HepG2 (cell line): Measurements from ENCODE around the gene PDZD7. TPM values are rescaled to one million over a fixed set of nuclear protein-coding genes. Genes with fewer than 3 reads are reported as not detected.

ENCODE experiments used
- PPARG ChIP-seq: conservative IDR thresholded peaks from 2 replicates; pipeline ENCODE4 v1.6.1; 2016; ENCODE audit warnings: missing biosample characterization, missing genetic modification reagents
- SAP130 ChIP-seq: IDR thresholded peaks from 2 replicates; pipeline ENCODE4 v1.6.1; 2016; ENCODE audit warnings: low read depth
- SNAI1 ChIP-seq: sonication (generic); formaldehyde crosslinking; IDR thresholded peaks from 2 replicates; pipeline ENCODE4 v1.5.0; 2020; ENCODE audit warnings: mild to moderate bottlenecking, missing genetic modification reagents, borderline replicate concordance
- ZBTB38 ChIP-seq: sonication (generic); formaldehyde crosslinking; IDR thresholded peaks from 2 replicates; pipeline ENCODE4 v1.5.1; 2020; ENCODE audit warnings: mild to moderate bottlenecking, missing genetic modification reagents
- ZMYM3 ChIP-seq: sonication (generic); formaldehyde crosslinking; IDR thresholded peaks from 2 replicates; pipeline ENCODE4 v1.5.1; 2020; ENCODE audit warnings: mild to moderate bottlenecking, missing genetic modification reagents
- ZNF230 ChIP-seq: sonication (generic); formaldehyde crosslinking; IDR thresholded peaks from 2 replicates; pipeline ENCODE4 v1.4.0; 2020; ENCODE audit warnings: mild to moderate bottlenecking, missing genetic modification reagents
- ZNF234 ChIP-seq: sonication (generic); formaldehyde crosslinking; conservative IDR thresholded peaks from 2 replicates; pipeline ENCODE4 v1.5.1; 2020; ENCODE audit warnings: mild to moderate bottlenecking, missing genetic modification reagents
- ZNF441 ChIP-seq: sonication (generic); formaldehyde crosslinking; IDR thresholded peaks from 2 replicates; pipeline ENCODE4 v1.7.0; 2021; ENCODE audit warnings: missing genetic modification reagents, borderline replicate concordance
- ZNF510 ChIP-seq: sonication (generic); formaldehyde crosslinking; IDR thresholded peaks from 2 replicates; pipeline ENCODE4 v1.4.0; 2020; ENCODE audit warnings: low read depth, mild to moderate bottlenecking, missing genetic modification reagents
- ZSCAN22 ChIP-seq: sonication (generic); formaldehyde crosslinking; IDR thresholded peaks from 2 replicates; pipeline ENCODE4 v1.4.0; 2020; ENCODE audit warnings: mild to moderate bottlenecking, missing genetic modification reagents
- polyA plus RNA-seq, 8 experiments: library from polyadenylated mRNA; depleted of rRNA in 3 of 8; stranded (reverse) in 7 of 8; unstranded in 1 of 8; fragments of >200 nt; fragmentation: Illumina TruSeq in 4 of 8; extraction: Trizol in 4 of 8; gene quantifications; 2 replicates each; pipeline versions ENCODE4 v1.2.1 to v1.2.3, GENCODE V29; 2011 to 2016; ENCODE audit warnings: low read depth in 4 of 8, missing spikeins in 1 of 8, mixed read lengths in 1 of 8; ENCODE audit not compliant: insufficient read depth in 1 of 8
- total RNA-seq, 5 experiments: library from RNA; depleted of rRNA; stranded (reverse); fragments of >200 nt; fragmentation: Illumina TruSeq; extraction: Trizol; gene quantifications; 2 replicates each; pipeline ENCODE4 v1.2.3, GENCODE V29; 2016; ENCODE audit warnings: low read depth in 1 of 5
- TF ChIP-seq, protein P1 (sequence below): IDR thresholded peaks from 2 replicates; pipeline ENCODE4 v1.6.1; 2016; ENCODE audit warnings: low read depth
- TF ChIP-seq, protein P2 (sequence below): sonication (generic); formaldehyde crosslinking; IDR thresholded peaks from 2 replicates; pipeline ENCODE4 v1.8.0; 2022; ENCODE audit warnings: missing genetic modification reagents, mild to moderate bottlenecking, moderate library complexity, borderline replicate concordance

PDZD7 gene
- total and polyA plus RNA-seq, 2 of the 13 experiments (the other 11 are each of a cell fraction or from before 2014, with no cell fraction given), result 0.58 to 0.73 TPM

DNA sequence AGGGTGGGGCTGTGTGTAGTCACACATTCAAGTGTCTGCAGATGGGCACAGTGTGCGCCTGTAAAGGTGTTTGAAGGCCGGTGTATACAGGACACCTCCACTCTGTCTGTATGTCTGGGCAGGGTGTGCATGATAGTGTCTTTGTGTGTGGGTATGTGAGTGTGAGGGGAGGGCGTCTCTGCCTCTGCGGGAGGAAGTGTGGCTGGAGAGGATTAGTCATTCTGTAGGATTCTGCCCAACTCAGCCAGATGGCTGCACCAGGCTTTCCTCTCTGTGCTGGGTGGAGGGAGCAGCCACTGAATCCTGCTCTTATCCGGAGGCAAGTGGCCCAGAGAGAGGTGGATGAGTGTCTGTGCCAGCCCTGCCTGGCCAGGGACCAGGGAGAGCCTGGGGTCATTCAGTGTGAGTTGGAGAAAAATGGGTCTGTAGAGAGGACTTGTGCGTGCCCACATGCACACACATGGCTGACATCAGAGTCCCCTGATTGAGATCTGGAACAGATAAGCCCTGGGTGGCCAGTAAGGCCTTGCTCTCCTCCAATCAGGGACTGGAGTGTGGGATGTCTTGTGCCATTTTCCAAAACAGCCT lies 1.8 kb upstream of the PDZD7 start (continued):
- TF ChIP-seq, protein P1, sequence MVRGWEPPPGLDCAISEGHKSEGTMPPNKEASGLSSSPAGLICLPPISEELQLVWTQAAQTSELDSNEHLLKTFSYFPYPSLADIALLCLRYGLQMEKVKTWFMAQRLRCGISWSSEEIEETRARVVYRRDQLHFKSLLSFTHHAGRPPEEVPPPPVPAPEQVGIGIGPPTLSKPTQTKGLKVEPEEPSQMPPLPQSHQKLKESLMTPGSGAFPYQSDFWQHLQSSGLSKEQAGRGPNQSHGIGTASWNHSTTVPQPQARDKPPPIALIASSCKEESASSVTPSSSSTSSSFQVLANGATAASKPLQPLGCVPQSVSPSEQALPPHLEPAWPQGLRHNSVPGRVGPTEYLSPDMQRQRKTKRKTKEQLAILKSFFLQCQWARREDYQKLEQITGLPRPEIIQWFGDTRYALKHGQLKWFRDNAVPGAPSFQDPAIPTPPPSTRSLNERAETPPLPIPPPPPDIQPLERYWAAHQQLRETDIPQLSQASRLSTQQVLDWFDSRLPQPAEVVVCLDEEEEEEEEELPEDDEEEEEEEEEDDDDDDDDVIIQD (CRISPR knock-in tag), result no peak
- TF ChIP-seq ZNF510 (CRISPR knock-in tag), result peak; percentile 81; the same call in 1 of the 2 replicates
- TF ChIP-seq PPARG, result no peak
- 0 out of 2 replicates have a peak, but pooled peaks have one; percentile 15 for TF ChIP-seq ZNF234 (CRISPR knock-in tag)
- peak; percentile 60; the same call in 1 of the 2 replicates for TF ChIP-seq SAP130 (CRISPR knock-in tag)
- TF ChIP-seq, protein P2, sequence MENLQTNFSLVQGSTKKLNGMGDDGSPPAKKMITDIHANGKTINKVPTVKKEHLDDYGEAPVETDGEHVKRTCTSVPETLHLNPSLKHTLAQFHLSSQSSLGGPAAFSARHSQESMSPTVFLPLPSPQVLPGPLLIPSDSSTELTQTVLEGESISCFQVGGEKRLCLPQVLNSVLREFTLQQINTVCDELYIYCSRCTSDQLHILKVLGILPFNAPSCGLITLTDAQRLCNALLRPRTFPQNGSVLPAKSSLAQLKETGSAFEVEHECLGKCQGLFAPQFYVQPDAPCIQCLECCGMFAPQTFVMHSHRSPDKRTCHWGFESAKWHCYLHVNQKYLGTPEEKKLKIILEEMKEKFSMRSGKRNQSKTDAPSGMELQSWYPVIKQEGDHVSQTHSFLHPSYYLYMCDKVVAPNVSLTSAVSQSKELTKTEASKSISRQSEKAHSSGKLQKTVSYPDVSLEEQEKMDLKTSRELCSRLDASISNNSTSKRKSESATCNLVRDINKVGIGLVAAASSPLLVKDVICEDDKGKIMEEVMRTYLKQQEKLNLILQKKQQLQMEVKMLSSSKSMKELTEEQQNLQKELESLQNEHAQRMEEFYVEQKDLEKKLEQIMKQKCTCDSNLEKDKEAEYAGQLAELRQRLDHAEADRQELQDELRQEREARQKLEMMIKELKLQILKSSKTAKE (CRISPR knock-in tag), result peak; percentile 22; the same call in 1 of the 2 replicates
- TF ChIP-seq ZNF230 (CRISPR knock-in tag), result 0 out of 2 replicates have a peak, but pooled peaks have one; percentile 49
- TF ChIP-seq ZBTB38 (CRISPR knock-in tag), result peak; percentile 59; the same call in 1 of the 2 replicates
- TF ChIP-seq SNAI1, result no peak
- TF ChIP-seq ZSCAN22 (CRISPR knock-in tag), result no peak
- TF ChIP-seq ZNF441 (CRISPR knock-in tag), result peak; percentile 6; the same call in 1 of the 2 replicates
- no peak for TF ChIP-seq ZMYM3
